ENCODE results near the gene BORCS6. TPM values are rescaled to one million over a fixed set of nuclear protein-coding genes. Genes with fewer than 3 reads are reported as not detected.

BORCS6 gene
- total and polyA plus RNA-seq, 9 of the 15 experiments (the other 6 are each of a cell fraction or from before 2014, with no cell fraction given), result 0.01 to 7.4 (median 2.3) TPM

DNA sequence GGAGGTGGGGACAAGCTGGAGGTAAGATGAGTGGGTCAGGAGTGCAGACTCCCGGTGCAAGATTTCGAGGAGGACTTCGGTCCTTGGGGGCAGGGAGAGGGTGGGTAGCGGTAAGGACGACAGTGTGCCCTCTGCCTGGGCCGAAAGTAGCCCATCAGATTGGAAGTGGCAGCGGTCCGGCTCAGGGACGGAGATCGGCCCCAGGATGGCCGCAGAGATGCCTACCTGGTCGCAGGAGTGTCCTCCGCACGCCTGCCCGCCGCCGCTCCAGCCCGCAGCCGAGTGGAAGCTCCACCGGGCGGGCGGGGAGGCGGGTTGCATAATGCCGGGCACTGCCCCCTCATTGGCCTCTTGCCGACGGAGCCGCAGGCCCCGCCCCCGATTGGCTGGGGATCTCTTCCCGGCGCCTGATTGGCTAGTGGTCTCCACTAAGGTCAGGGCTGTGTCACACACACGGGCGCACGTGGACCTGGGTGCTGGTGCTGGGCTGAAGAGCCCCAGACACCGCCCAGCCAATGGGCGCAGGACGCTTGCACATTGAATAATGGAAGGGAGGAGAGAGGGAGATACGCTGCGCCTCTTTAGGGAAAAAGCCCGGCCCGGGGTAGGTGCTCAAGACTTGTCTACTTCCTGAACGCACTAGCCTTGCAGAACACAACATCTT is 37.7 kb downstream of the BORCS6 start, which contains the start of gene PER1 (continued):
- TF ChIP-seq ZFP91 (CRISPR knock-in tag; IDR thresholded peaks at IDR 0.05) (no peak), ZNF239 (CRISPR knock-in tag; IDR thresholded peaks at IDR 0.05) (no peak), POLR2H (tag; IDR thresholded peaks at IDR 0.05; ENCODE audit: low read depth) (no peak), SMARCC2 (IDR thresholded peaks at IDR 0.05; ENCODE audit: low read depth) (no peak), CBFA2T3 (IDR thresholded peaks at IDR 0.05) (no peak), PCBP2 (IDR thresholded peaks at IDR 0.05; ENCODE audit: low read depth, low read length, poor library complexity, severe bottlenecking) (no peak), NFE2 (IDR thresholded peaks at IDR 0.05; ENCODE audit: low read depth) (no peak), RBBP5 (IDR thresholded peaks at IDR 0.05; ENCODE audit: borderline replicate concordance, insufficient read depth, low read length, poor library complexity, severe bottlenecking) (peak; percentile 48), ZNF263 (CRISPR knock-in tag; IDR thresholded peaks at IDR 0.05; ENCODE audit: borderline replicate concordance) (0 out of 2 replicates have a peak, but pooled peaks have one; percentile 33), RBM22 (IDR thresholded peaks at IDR 0.05; ENCODE audit: low read depth, low read length, poor library complexity, severe bottlenecking) (no peak), YBX1 (IDR thresholded peaks at IDR 0.05) (no peak), LARP7 (IDR thresholded peaks at IDR 0.05) (no peak), SRSF1 (IDR thresholded peaks at IDR 0.05; ENCODE audit: low read depth, low read length) (no peak), KLF16 (IDR thresholded peaks at IDR 0.05) (no peak), L3MBTL2 (IDR thresholded peaks at IDR 0.05) (peak; percentile 95), NR2F6 (CRISPR knock-in tag; IDR thresholded peaks at IDR 0.05) (no peak), CREM (IDR thresholded peaks at IDR 0.05; ENCODE audit: low read depth) (no peak), SMAD1 (IDR thresholded peaks at IDR 0.05; ENCODE audit: low read depth, low read length, partially characterized antibody) (peak; percentile 38), NFXL1 (CRISPR knock-in tag; IDR thresholded peaks at IDR 0.05) (no peak), SETDB1 (IDR thresholded peaks at IDR 0.05; ENCODE audit: low read length) (no peak), ZKSCAN3 (CRISPR knock-in tag; IDR thresholded peaks at IDR 0.05) (no peak), HMG20A (CRISPR knock-in tag; conservative IDR thresholded peaks at IDR 0.05) (no peak)
- TF ChIP-seq, protein P1, sequence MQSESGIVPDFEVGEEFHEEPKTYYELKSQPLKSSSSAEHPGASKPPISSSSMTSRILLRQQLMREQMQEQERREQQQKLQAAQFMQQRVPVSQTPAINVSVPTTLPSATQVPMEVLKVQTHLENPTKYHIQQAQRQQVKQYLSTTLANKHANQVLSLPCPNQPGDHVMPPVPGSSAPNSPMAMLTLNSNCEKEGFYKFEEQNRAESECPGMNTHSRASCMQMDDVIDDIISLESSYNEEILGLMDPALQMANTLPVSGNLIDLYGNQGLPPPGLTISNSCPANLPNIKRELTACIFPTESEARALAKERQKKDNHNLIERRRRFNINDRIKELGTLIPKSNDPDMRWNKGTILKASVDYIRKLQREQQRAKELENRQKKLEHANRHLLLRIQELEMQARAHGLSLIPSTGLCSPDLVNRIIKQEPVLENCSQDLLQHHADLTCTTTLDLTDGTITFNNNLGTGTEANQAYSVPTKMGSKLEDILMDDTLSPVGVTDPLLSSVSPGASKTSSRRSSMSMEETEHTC (IDR thresholded peaks at IDR 0.05), result no peak
- TF ChIP-seq, protein P2, sequence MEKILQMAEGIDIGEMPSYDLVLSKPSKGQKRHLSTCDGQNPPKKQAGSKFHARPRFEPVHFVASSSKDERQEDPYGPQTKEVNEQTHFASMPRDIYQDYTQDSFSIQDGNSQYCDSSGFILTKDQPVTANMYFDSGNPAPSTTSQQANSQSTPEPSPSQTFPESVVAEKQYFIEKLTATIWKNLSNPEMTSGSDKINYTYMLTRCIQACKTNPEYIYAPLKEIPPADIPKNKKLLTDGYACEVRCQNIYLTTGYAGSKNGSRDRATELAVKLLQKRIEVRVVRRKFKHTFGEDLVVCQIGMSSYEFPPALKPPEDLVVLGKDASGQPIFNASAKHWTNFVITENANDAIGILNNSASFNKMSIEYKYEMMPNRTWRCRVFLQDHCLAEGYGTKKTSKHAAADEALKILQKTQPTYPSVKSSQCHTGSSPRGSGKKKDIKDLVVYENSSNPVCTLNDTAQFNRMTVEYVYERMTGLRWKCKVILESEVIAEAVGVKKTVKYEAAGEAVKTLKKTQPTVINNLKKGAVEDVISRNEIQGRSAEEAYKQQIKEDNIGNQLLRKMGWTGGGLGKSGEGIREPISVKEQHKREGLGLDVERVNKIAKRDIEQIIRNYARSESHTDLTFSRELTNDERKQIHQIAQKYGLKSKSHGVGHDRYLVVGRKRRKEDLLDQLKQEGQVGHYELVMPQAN (IDR thresholded peaks at IDR 0.05; ENCODE audit: borderline replicate concordance), result no peak; the same call in 1 of the 2 replicates
